Measurements from ENCODE around the gene CCDC200. TPM values are rescaled to one million over a fixed set of nuclear protein-coding genes. Genes with fewer than 3 reads are reported as not detected.

The CCDC200 gene
- total and polyA plus RNA-seq, 2 of the 13 experiments (the other 11 are each of a cell fraction or from before 2014, with no cell fraction given): not detected

DNA sequence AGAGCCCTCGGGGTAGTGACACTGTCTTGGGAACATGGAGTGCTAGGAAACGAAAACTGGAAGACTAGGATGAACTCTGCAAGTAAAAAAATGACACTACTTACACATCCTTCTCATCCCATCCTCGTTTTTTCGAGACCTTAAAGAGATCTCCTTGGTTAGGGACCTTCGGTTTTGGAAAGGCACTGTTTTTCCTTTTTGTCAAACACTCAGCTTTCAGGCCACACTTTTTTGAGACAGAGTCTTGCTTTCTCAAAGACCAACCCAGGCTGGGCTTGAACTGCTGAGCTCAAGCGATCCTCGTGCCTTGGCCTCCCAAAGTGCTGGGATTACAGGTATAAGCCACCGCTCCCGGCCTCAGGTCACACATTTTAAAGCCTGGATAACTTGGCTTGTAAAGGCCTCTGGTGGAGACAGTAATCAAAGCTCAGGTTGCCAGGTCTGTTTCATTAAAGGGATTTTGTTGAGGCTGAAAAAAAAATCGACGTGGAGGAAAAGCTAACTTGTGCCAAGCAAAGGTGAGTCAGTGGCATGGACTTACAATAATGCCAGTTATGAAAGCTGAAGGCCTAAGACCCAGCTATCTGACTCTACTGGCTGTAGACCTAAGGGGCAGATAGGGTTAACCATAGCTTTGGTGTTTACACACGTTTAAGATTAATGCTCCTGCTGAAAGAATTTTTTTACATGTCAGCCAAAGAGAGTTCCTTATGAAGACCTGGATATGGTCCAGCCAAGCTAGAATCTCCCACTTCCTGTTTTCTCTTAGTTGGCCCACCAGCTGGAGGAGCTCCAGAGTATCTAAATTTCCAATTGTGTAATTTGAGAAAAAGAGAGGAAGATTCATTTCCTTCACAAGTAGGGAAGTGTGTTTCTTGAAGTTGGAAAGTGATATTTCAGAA lies 56.6 kb downstream of the CCDC200 start (continued):
- TF ChIP-seq, protein P1, sequence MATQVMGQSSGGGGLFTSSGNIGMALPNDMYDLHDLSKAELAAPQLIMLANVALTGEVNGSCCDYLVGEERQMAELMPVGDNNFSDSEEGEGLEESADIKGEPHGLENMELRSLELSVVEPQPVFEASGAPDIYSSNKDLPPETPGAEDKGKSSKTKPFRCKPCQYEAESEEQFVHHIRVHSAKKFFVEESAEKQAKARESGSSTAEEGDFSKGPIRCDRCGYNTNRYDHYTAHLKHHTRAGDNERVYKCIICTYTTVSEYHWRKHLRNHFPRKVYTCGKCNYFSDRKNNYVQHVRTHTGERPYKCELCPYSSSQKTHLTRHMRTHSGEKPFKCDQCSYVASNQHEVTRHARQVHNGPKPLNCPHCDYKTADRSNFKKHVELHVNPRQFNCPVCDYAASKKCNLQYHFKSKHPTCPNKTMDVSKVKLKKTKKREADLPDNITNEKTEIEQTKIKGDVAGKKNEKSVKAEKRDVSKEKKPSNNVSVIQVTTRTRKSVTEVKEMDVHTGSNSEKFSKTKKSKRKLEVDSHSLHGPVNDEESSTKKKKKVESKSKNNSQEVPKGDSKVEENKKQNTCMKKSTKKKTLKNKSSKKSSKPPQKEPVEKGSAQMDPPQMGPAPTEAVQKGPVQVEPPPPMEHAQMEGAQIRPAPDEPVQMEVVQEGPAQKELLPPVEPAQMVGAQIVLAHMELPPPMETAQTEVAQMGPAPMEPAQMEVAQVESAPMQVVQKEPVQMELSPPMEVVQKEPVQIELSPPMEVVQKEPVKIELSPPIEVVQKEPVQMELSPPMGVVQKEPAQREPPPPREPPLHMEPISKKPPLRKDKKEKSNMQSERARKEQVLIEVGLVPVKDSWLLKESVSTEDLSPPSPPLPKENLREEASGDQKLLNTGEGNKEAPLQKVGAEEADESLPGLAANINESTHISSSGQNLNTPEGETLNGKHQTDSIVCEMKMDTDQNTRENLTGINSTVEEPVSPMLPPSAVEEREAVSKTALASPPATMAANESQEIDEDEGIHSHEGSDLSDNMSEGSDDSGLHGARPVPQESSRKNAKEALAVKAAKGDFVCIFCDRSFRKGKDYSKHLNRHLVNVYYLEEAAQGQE (IDR thresholded peaks at IDR 0.05; ENCODE audit: borderline replicate concordance in 1 of 2, low read depth in 1 of 2, low read length in 2 of 2): no peak
- TF ChIP-seq ELF1 (CRISPR knock-in tag; IDR thresholded peaks at IDR 0.05) (peak; percentile 92), ZNF720 (CRISPR knock-in tag; IDR thresholded peaks at IDR 0.05) (no peak), ZNF644 (CRISPR knock-in tag; IDR thresholded peaks at IDR 0.05; ENCODE audit: low read depth) (peak; percentile 14; the same call in 1 of the 2 replicates), HMG20B (CRISPR knock-in tag; conservative IDR thresholded peaks at IDR 0.05) (no peak), ZNF205 (CRISPR knock-in tag; IDR thresholded peaks at IDR 0.05) (peak; percentile 42; the same call in 1 of the 2 replicates), ZNF709 (CRISPR knock-in tag; IDR thresholded peaks at IDR 0.05) (no peak), MED13 (CRISPR knock-in tag; IDR thresholded peaks at IDR 0.05) (no peak), TSC22D2 (CRISPR knock-in tag; IDR thresholded peaks at IDR 0.05; ENCODE audit: borderline replicate concordance) (peak; percentile 49; the same call in 1 of the 2 replicates), SMC3 (IDR thresholded peaks at IDR 0.05; ENCODE audit: low read length) (peak; percentile 33; the same call in 1 of the 2 replicates), ZSCAN20 (CRISPR knock-in tag; IDR thresholded peaks at IDR 0.05; ENCODE audit: borderline replicate concordance) (0 out of 2 replicates have a peak, but pooled peaks have one; percentile 15), TAF1 (CRISPR knock-in tag; IDR thresholded peaks at IDR 0.05) (no peak), KDM5B (CRISPR knock-in tag; IDR thresholded peaks at IDR 0.05; ENCODE audit: borderline replicate concordance) (no peak), ZNF337 (CRISPR knock-in tag; IDR thresholded peaks at IDR 0.05; ENCODE audit: borderline replicate concordance, low read depth) (no peak), FOXK2 (IDR thresholded peaks at IDR 0.05) (0 out of 2 replicates have a peak, but pooled peaks have one; percentile 8), JUNB (CRISPR knock-in tag; IDR thresholded peaks at IDR 0.05; ENCODE audit: borderline replicate concordance) (no peak), THAP11 (CRISPR knock-in tag; IDR thresholded peaks at IDR 0.05) (peak; percentile 32; the same call in 1 of the 2 replicates), ZNF557 (CRISPR knock-in tag; IDR thresholded peaks at IDR 0.05) (no peak; the same call in 1 of the 2 replicates)
- TF ChIP-seq, protein P2, sequence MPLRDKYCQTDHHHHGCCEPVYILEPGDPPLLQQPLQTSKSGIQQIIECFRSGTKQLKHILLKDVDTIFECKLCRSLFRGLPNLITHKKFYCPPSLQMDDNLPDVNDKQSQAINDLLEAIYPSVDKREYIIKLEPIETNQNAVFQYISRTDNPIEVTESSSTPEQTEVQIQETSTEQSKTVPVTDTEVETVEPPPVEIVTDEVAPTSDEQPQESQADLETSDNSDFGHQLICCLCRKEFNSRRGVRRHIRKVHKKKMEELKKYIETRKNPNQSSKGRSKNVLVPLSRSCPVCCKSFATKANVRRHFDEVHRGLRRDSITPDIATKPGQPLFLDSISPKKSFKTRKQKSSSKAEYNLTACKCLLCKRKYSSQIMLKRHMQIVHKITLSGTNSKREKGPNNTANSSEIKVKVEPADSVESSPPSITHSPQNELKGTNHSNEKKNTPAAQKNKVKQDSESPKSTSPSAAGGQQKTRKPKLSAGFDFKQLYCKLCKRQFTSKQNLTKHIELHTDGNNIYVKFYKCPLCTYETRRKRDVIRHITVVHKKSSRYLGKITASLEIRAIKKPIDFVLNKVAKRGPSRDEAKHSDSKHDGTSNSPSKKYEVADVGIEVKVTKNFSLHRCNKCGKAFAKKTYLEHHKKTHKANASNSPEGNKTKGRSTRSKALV (CRISPR knock-in tag; IDR thresholded peaks at IDR 0.05): 0 out of 2 replicates have a peak, but pooled peaks have one; percentile 16
- TF ChIP-seq, protein P3, sequence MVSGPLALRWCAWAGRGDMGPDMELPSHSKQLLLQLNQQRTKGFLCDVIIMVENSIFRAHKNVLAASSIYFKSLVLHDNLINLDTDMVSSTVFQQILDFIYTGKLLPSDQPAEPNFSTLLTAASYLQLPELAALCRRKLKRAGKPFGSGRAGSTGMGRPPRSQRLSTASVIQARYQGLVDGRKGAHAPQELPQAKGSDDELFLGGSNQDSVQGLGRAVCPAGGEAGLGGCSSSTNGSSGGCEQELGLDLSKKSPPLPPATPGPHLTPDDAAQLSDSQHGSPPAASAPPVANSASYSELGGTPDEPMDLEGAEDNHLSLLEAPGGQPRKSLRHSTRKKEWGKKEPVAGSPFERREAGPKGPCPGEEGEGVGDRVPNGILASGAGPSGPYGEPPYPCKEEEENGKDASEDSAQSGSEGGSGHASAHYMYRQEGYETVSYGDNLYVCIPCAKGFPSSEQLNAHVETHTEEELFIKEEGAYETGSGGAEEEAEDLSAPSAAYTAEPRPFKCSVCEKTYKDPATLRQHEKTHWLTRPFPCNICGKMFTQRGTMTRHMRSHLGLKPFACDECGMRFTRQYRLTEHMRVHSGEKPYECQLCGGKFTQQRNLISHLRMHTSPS (CRISPR knock-in tag; IDR thresholded peaks at IDR 0.05; ENCODE audit: low read depth): peak; percentile 50; the same call in 1 of the 2 replicates

Data from HepG2 (cell line).